Suprapubic skin (tissue), 4 donors: ENCODE data around the gene CDC6.

Source experiments
- CTCF ChIP-seq, 2 donors: fragments of 200-600 bp in 1 of 2; fragments of 450-650 bp in 1 of 2; sonication (generic) in 1 of 2; IDR thresholded peaks; one replicate each; pipeline ENCODE4 v1.5.1; 2016 to 2019; ENCODE audit warnings: antibody characterized with exemption in 2 of 2, mild to moderate bottlenecking in 1 of 2, moderate library complexity in 1 of 2
- EP300 ChIP-seq: sonication (generic); formaldehyde crosslinking; IDR thresholded peaks from one replicate; pipeline ENCODE4 v1.6.1; 2017; ENCODE audit warnings: antibody characterized with exemption
- POLR2A ChIP-seq, 2 donors: fragments of 450-650 bp; IDR thresholded peaks; one replicate each; pipeline ENCODE4 v1.6.1; 2017; ENCODE audit warnings: antibody characterized with exemption in 2 of 2, mild to moderate bottlenecking in 2 of 2, moderate library complexity in 2 of 2
- POLR2AphosphoS5 ChIP-seq, 3 donors: sonication (generic); formaldehyde crosslinking; IDR thresholded peaks; one replicate each; pipeline ENCODE4 v1.6.1; 2017; ENCODE audit warnings: antibody characterized with exemption in 3 of 3

GRCh38 chr17:40326014-40326831 is 38.5 kb downstream of the CDC6 start:
- TF ChIP-seq EP300 (no peak), CTCF (IDR thresholded peaks at IDR 0.05) (no peak), POLR2A (IDR thresholded peaks at IDR 0.05) (no peak), POLR2AphosphoS5 (IDR thresholded peaks at IDR 0.05) (no peak)
